Mesendoderm (in vitro differentiated cells): ENCODE measurements around the gene KYNU.
"Not testable (repeated sequence)": the region's sequence is repeated elsewhere in the genome, so short reads cannot be mapped to it uniquely, and the experiment has no call there.

Experiments
- DNase-seq: peaks from one replicate; pipeline ENCODE4 v3.0.0; 2013
- H2AK5ac ChIP-seq: 2 replicates; pipeline ENCODE4 v1.6.1; 2013; ENCODE audit warnings: low read length, inconsistent platforms
- H2BK120ac ChIP-seq: 2 replicates; pipeline ENCODE4 v1.6.1; 2013; ENCODE audit warnings: low read depth, mild to moderate bottlenecking, low read length, moderate library complexity, mixed read lengths
- H2BK15ac ChIP-seq: replicated peaks from 2 replicates; pipeline ENCODE4 v1.6.1; 2013; ENCODE audit warnings: low read depth, mild to moderate bottlenecking, moderate library complexity
- H2BK5ac ChIP-seq: 2 replicates; pipeline ENCODE4 v1.6.1; 2013; ENCODE audit warnings: low read length, inconsistent platforms
- H3K18ac ChIP-seq: 2 replicates; pipeline ENCODE4 v1.6.1; 2013; ENCODE audit warnings: mild to moderate bottlenecking, low read length, mixed read lengths
- H3K23ac ChIP-seq: one replicate; pipeline ENCODE4 v1.6.1; 2013; ENCODE audit warnings: low read length
- H3K27ac ChIP-seq: 2 replicates; pipeline ENCODE4 v1.5.1; 2013; ENCODE audit warnings: low read depth, mild to moderate bottlenecking, inconsistent platforms, low read length, moderate library complexity
- H3K27me3 ChIP-seq: 2 replicates; pipeline ENCODE4 v1.6.1; 2013; ENCODE audit warnings: low read length, control low read depth, mild to moderate bottlenecking, inconsistent platforms; ENCODE audit not compliant: insufficient read depth, poor library complexity
- H3K36me3 ChIP-seq: 2 replicates; pipeline ENCODE4 v1.6.1; 2013; ENCODE audit warnings: low read length, inconsistent platforms; ENCODE audit not compliant: control insufficient read depth, insufficient read depth
- H3K4ac ChIP-seq: one replicate; pipeline ENCODE4 v1.6.1; 2013; ENCODE audit warnings: low read depth, mild to moderate bottlenecking, low read length, moderate library complexity
- H3K4me1 ChIP-seq: 2 replicates; pipeline ENCODE4 v1.6.1; 2013; ENCODE audit warnings: low read depth, low read length, inconsistent platforms; ENCODE audit not compliant: control insufficient read depth
- H3K4me2 ChIP-seq: 2 replicates; pipeline ENCODE4 v1.6.1; 2013; ENCODE audit warnings: low read length
- H3K4me3 ChIP-seq: 2 replicates; pipeline ENCODE4 v1.5.1; 2013; ENCODE audit warnings: mild to moderate bottlenecking, low read length
- H3K56ac ChIP-seq: one replicate; pipeline ENCODE4 v1.6.1; 2013; ENCODE audit warnings: low read length
- H3K79me1 ChIP-seq: 2 replicates; pipeline ENCODE4 v1.6.1; 2013; ENCODE audit warnings: low read length, inconsistent platforms
- H3K79me2 ChIP-seq: 2 replicates; pipeline ENCODE4 v1.6.1; 2013; ENCODE audit warnings: mild to moderate bottlenecking, low read length; ENCODE audit not compliant: control insufficient read depth, insufficient read depth
- H3K9ac ChIP-seq: 2 replicates; pipeline ENCODE4 v1.6.1; 2013; ENCODE audit warnings: low read length, inconsistent platforms
- H4K5ac ChIP-seq: one replicate; pipeline ENCODE4 v1.6.1; 2013; ENCODE audit warnings: low read length
- H4K8ac ChIP-seq: one replicate; pipeline ENCODE4 v1.6.1; 2013; ENCODE audit warnings: low read depth, mild to moderate bottlenecking, control low read depth, low read length, moderate library complexity
- WGBS: extraction: QIAGEN DNeasy Blood & Tissue Kit; methylation state at CpG from one replicate; pipeline ENCODE4 v1.1.7; 2013; ENCODE audit warnings: low lambda C conversion rate, missing lambda C conversion rate; ENCODE audit not compliant: insufficient coverage; ENCODE audit errors: extremely low coverage; 5-methylcytosine and 5-hydroxymethylcytosine counted together

The KYNU gene

GRCh38 chr2:142883526-142883925 lies 6.1 kb downstream of the KYNU start:
- Histone ChIP-seq H2AK5ac (no peak overlapping the region), H3K23ac (no peak overlapping the region), H3K56ac (no peak overlapping the region), H3K36me3 (no peaks in the 10 kb centered on the region), H2BK15ac (no peak overlapping the region), H3K4me3 (no peak overlapping the region), H3K27me3 (no peaks in the 10 kb centered on the region), H3K4ac (no peak overlapping the region), H2BK5ac (no peak overlapping the region), H4K8ac (no peak overlapping the region), H3K79me1 (no peaks in the 10 kb centered on the region), H3K79me2 (no peaks in the 10 kb centered on the region), H3K4me1 (no peaks in the 10 kb centered on the region), H3K27ac (no peak overlapping the region), H3K4me2 (no peak overlapping the region), H3K9ac (no peak overlapping the region), H4K5ac (no peak overlapping the region), H3K18ac (no peak overlapping the region), H2BK120ac (no peak overlapping the region)
- DNase-seq, result no peak

DNA sequence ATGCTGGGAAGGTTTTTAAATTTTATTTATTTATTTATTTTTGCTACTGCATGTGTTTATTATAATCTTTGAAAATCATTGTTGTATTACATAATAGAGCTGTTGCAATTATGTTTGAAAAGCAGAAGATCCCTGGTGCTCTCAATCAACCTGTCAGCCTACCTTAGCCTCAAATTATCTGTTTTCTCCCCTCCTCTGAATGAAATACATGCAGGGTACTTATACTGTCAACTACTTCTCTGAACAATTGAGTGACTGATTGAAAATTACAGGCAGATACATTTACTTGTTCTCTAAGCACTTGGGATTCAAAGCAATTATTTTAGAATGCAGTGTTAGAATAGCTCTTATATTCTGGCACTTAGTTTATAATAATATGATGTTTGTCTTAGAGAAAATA lies 8.1 kb downstream of the KYNU start:
- Histone ChIP-seq H2AK5ac (no peak overlapping the region), H3K4me2 (no peak overlapping the region), H2BK120ac (no peak overlapping the region), H3K4ac (no peak overlapping the region), H3K79me2 (no peaks in the 10 kb centered on the region), H3K27me3 (no peaks in the 10 kb centered on the region), H4K5ac (no peak overlapping the region), H2BK5ac (no peak overlapping the region), H3K79me1 (no peaks in the 10 kb centered on the region), H3K4me3 (no peak overlapping the region), H3K18ac (no peak overlapping the region), H4K8ac (no peak overlapping the region), H3K23ac (no peak overlapping the region), H3K36me3 (no peaks in the 10 kb centered on the region), H3K27ac (no peak overlapping the region), H3K9ac (no peak overlapping the region), H2BK15ac (no peak overlapping the region), H3K4me1 (no peaks in the 10 kb centered on the region), H3K56ac (no peak overlapping the region)
- no peak for DNase-seq

GRCh38 chr2:142892715-142893114 lies 15.3 kb downstream of the KYNU start:
- Histone ChIP-seq H4K8ac (no peak overlapping the region), H3K4me2 (no peak overlapping the region), H3K4me1 (no peaks in the 10 kb centered on the region), H3K18ac (no peak overlapping the region), H3K27me3 (no peaks in the 10 kb centered on the region), H2AK5ac (no peak overlapping the region), H2BK5ac (no peak overlapping the region), H3K56ac (no peak overlapping the region), H3K4me3 (no peak overlapping the region), H3K27ac (no peak overlapping the region), H3K9ac (no peak overlapping the region), H3K4ac (no peak overlapping the region), H3K79me1 (no peaks in the 10 kb centered on the region), H2BK120ac (no peak overlapping the region), H3K23ac (no peak overlapping the region), H3K79me2 (no peaks in the 10 kb centered on the region), H2BK15ac (no peak overlapping the region), H3K36me3 (no peaks in the 10 kb centered on the region), H4K5ac (no peak overlapping the region)
- no CpG with 5 or more reads among the region's 2 CpGs for WGBS
- DNase-seq, result no peak

DNA sequence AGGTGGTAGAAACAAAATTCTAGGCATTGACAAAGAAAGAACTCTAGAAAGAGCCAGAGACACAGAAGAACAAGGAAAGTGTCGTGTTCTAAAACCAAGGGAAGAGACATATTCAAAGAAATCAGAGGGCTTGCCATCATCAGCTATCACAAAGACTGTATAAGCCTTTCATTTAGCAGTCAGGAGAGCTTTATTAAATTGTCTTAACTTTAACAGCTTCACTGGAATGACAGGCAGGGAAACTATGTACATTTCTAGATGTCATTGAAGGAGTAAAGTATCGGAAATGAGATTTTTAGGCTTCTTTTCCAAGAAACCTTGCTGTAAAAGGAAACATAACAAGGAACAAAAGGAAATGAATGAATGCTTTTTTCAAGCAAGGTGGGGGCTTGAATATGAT lies 15.8 kb downstream of the KYNU start:
- no peak overlapping the region for H2BK120ac ChIP-seq
- H4K8ac ChIP-seq, result no peak overlapping the region
- DNase-seq, result no peak
- no peaks in the 10 kb centered on the region for H3K4me1 ChIP-seq
- no peak overlapping the region for H3K18ac ChIP-seq
- H3K4me3 ChIP-seq, result no peak overlapping the region
- no peak overlapping the region for H3K4me2 ChIP-seq
- H3K23ac ChIP-seq, result no peak overlapping the region
- H3K79me1 ChIP-seq, result no peaks in the 10 kb centered on the region
- no peak overlapping the region for H3K4ac ChIP-seq
- H3K9ac ChIP-seq, result no peak overlapping the region
- no peaks in the 10 kb centered on the region for H3K27me3 ChIP-seq
- no peak overlapping the region for H4K5ac ChIP-seq
- WGBS, result no CpG with 5 or more reads among the region's 2 CpGs
- no peak overlapping the region for H2BK15ac ChIP-seq
- H3K56ac ChIP-seq, result no peak overlapping the region
- no peaks in the 10 kb centered on the region for H3K79me2 ChIP-seq
- H2BK5ac ChIP-seq, result no peak overlapping the region
- H3K36me3 ChIP-seq, result no peaks in the 10 kb centered on the region
- no peak overlapping the region for H2AK5ac ChIP-seq
- H3K27ac ChIP-seq, result no peak overlapping the region

DNA sequence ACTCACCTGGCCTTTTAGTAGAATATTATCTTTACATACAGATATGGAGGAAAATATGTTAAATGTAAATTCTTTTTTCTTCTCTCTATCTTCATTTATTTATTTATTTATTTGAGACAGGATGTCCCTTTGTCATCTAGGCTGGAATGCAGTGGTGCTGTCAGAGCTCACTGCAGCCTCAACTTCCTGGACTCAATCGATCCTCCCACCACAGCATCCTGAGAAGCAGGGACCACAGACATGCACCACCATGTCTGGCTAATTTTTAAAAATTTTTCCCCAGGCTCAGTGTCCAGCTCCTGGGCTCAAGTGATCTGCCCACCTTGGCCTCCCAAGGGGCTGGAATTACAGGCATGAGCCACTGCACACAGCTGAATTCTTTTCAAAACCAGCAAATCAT lies 20.3 kb downstream of the KYNU start:
- Histone ChIP-seq H3K56ac (no peak overlapping the region), H3K27ac (no peak overlapping the region), H2AK5ac (no peak overlapping the region), H3K4me1 (no peaks in the 10 kb centered on the region), H3K4me3 (no peak overlapping the region), H3K4ac (no peak overlapping the region), H2BK5ac (no peak overlapping the region), H3K27me3 (no peaks in the 10 kb centered on the region), H3K18ac (no peak overlapping the region), H2BK15ac (no peak overlapping the region), H2BK120ac (no peak overlapping the region), H3K79me2 (no peaks in the 10 kb centered on the region), H3K4me2 (no peak overlapping the region), H3K23ac (no peak overlapping the region), H3K36me3 (no peaks in the 10 kb centered on the region), H3K79me1 (no peaks in the 10 kb centered on the region), H3K9ac (no peak overlapping the region), H4K5ac (no peak overlapping the region), H4K8ac (no peak overlapping the region)
- no peak for DNase-seq
- no CpG with 5 or more reads among the region's 1 CpG for WGBS

- H2BK5ac ChIP-seq, H3K4me1 ChIP-seq, H3K79me1 ChIP-seq, H3K4me3 ChIP-seq, H3K18ac ChIP-seq, H2AK5ac ChIP-seq, H3K79me2 ChIP-seq, H3K23ac ChIP-seq, H2BK120ac ChIP-seq, H3K27ac ChIP-seq, H3K27me3 ChIP-seq, H3K56ac ChIP-seq, H3K36me3 ChIP-seq, H2BK15ac ChIP-seq, H3K9ac ChIP-seq, H4K5ac ChIP-seq, H3K4me2 ChIP-seq, DNase-seq, H3K4ac ChIP-seq, H4K8ac ChIP-seq: not testable (repeated sequence)
- WGBS, result no CpG with 5 or more reads among the region's 4 CpGs
Observed at GRCh38 chr2:142900327-142900726, 22.9 kb downstream of the KYNU start.
